ENCODE data around the gene KDM4E. TPM values are rescaled to one million over a fixed set of nuclear protein-coding genes. Genes with fewer than 3 reads are reported as not detected.
"Not testable (repeated sequence)": the region's sequence is repeated elsewhere in the genome, so short reads cannot be mapped to it uniquely, and the experiment has no call there.

The KDM4E gene
- total RNA-seq, 3 donors from 2014 or later (not counting 1 experiment from before 2014, with no cell fraction given), result not detected

GRCh38 chr11:95005642-95006041 is 19.4 kb upstream of the KDM4E start:
- Histone ChIP-seq H3K36me3 (ENCODE audit: control insufficient read depth, insufficient read depth, low read length) (no peaks in the 10 kb centered on the region), H3K27ac (ENCODE audit: low read length) (no peak overlapping the region), H3K27me3 (ENCODE audit: control insufficient read depth, insufficient read depth, low read length) (no peaks in the 10 kb centered on the region), H3K4me1 (ENCODE audit: control insufficient read depth, insufficient read depth, low read length) (no peaks in the 10 kb centered on the region), H3K9me3 (ENCODE audit: control insufficient read depth, insufficient read depth, low read length) (no peaks in the 10 kb centered on the region), H3K4me3 (ENCODE audit: low read length) (no peak overlapping the region)
- no peak overlapping the region for H3K27ac Mint-ChIP-seq
- ATAC-seq, result no peak
- TF ChIP-seq CTCF (IDR thresholded peaks at IDR 0.05), result no peak
- 100% methylated on average over 1 of the region's 1 CpG for WGBS (ENCODE audit: insufficient coverage)
- intact Hi-C loops (cut with micrococcal nuclease), result no loop called here
- H3K9me3 Mint-ChIP-seq, result no peaks in the 10 kb centered on the region
- H3K27me3 Mint-ChIP-seq (ENCODE audit: low read depth in 2 of 2), result peaks cover 27 to 52% of the 10 kb centered on the region in 2 donors
- no peak for DNase-seq
- no peak overlapping the region for H3K4me3 Mint-ChIP-seq
- H3K4me1 Mint-ChIP-seq, result no peaks in the 10 kb centered on the region
- H3K36me3 Mint-ChIP-seq, result no peaks in the 10 kb centered on the region

- no peaks in the 10 kb centered on the region for H3K9me3 ChIP-seq (ENCODE audit: control insufficient read depth, insufficient read depth, low read length)
- TF ChIP-seq CTCF (IDR thresholded peaks at IDR 0.05), result no peak
- Mint-ChIP-seq H3K27ac (no peak overlapping the region), H3K4me3 (no peak overlapping the region), H3K4me1 (no peaks in the 10 kb centered on the region), H3K9me3 (no peaks in the 10 kb centered on the region), H3K36me3 (no peaks in the 10 kb centered on the region), H3K27me3 (ENCODE audit: low read depth in 2 of 2) (peaks cover 26 to 62% of the 10 kb centered on the region in 2 donors)
- no peak overlapping the region for H3K4me3 ChIP-seq (ENCODE audit: low read length)
- intact Hi-C loops (cut with micrococcal nuclease), result no loop called here
- H3K4me1 ChIP-seq (ENCODE audit: control insufficient read depth, insufficient read depth, low read length), result no peaks in the 10 kb centered on the region
- no peak for ATAC-seq
- DNase-seq, result no peak
- H3K36me3 ChIP-seq (ENCODE audit: control insufficient read depth, insufficient read depth, low read length), result no peaks in the 10 kb centered on the region
- H3K27ac ChIP-seq (ENCODE audit: low read length), result no peak overlapping the region
- no peaks in the 10 kb centered on the region for H3K27me3 ChIP-seq (ENCODE audit: control insufficient read depth, insufficient read depth, low read length)
These were observed 13.7 kb upstream of the KDM4E start for GRCh38 chr11:95011376-95011775.

GRCh38 chr11:95014184-95014821 is 10.8 kb upstream of the KDM4E start:
- no peak for TF ChIP-seq CTCF (IDR thresholded peaks at IDR 0.05)
- H3K4me3 ChIP-seq (ENCODE audit: low read length), result no peak overlapping the region
- Mint-ChIP-seq H3K36me3 (no peaks in the 10 kb centered on the region), H3K4me3 (no peak overlapping the region), H3K9me3 (no peaks in the 10 kb centered on the region), H3K27ac (no peak overlapping the region), H3K4me1 (no peaks in the 10 kb centered on the region), H3K27me3 (ENCODE audit: low read depth in 2 of 2) (peaks cover 13 to 37% of the 10 kb centered on the region in 2 donors)
- no peaks in the 10 kb centered on the region for H3K4me1 ChIP-seq (ENCODE audit: control insufficient read depth, insufficient read depth, low read length)
- 91% methylated on average over 12 of the region's 12 CpGs for WGBS (ENCODE audit: insufficient coverage)
- no peaks in the 10 kb centered on the region for H3K27me3 ChIP-seq (ENCODE audit: control insufficient read depth, insufficient read depth, low read length)
- no peaks in the 10 kb centered on the region for H3K9me3 ChIP-seq (ENCODE audit: control insufficient read depth, insufficient read depth, low read length)
- no peaks in the 10 kb centered on the region for H3K36me3 ChIP-seq (ENCODE audit: control insufficient read depth, insufficient read depth, low read length)
- no peak overlapping the region for H3K27ac ChIP-seq (ENCODE audit: low read length)
- ATAC-seq (no peak), DNase-seq (no peak)
- intact Hi-C loops (cut with micrococcal nuclease), result no loop called here

- no peaks in the 10 kb centered on the region for H3K4me1 Mint-ChIP-seq
- no peak for DNase-seq
- Histone ChIP-seq H3K36me3 (ENCODE audit: control insufficient read depth, insufficient read depth, low read length) (no peaks in the 10 kb centered on the region), H3K4me1 (ENCODE audit: control insufficient read depth, insufficient read depth, low read length) (no peaks in the 10 kb centered on the region), H3K9me3 (ENCODE audit: control insufficient read depth, insufficient read depth, low read length) (no peaks in the 10 kb centered on the region), H3K4me3 (ENCODE audit: low read length) (no peak overlapping the region), H3K27ac (ENCODE audit: low read length) (no peak overlapping the region), H3K27me3 (ENCODE audit: control insufficient read depth, insufficient read depth, low read length) (no peaks in the 10 kb centered on the region)
- ATAC-seq, result no peak
- WGBS (ENCODE audit: insufficient coverage), result 90% methylated on average over 2 of the region's 2 CpGs
- H3K36me3 Mint-ChIP-seq, result no peaks in the 10 kb centered on the region
- H3K9me3 Mint-ChIP-seq, result no peaks in the 10 kb centered on the region
- intact Hi-C loops (cut with micrococcal nuclease), result no loop called here
- no peak overlapping the region for H3K27ac Mint-ChIP-seq
- peaks cover 10 to 22% of the 10 kb centered on the region in 2 donors for H3K27me3 Mint-ChIP-seq (ENCODE audit: low read depth in 2 of 2)
- TF ChIP-seq CTCF (IDR thresholded peaks at IDR 0.05), result no peak
- H3K4me3 Mint-ChIP-seq, result no peak overlapping the region
These were observed 8.9 kb upstream of the KDM4E start for GRCh38 chr11:95016139-95016538.

- H3K27ac Mint-ChIP-seq; H3K9me3 Mint-ChIP-seq; ATAC-seq; H3K4me3 ChIP-seq (ENCODE audit: low read length); DNase-seq; H3K27ac ChIP-seq (ENCODE audit: low read length); H3K4me3 Mint-ChIP-seq; H3K36me3 ChIP-seq (ENCODE audit: control insufficient read depth, insufficient read depth, low read length); H3K4me1 ChIP-seq (ENCODE audit: control insufficient read depth, insufficient read depth, low read length); H3K9me3 ChIP-seq (ENCODE audit: control insufficient read depth, insufficient read depth, low read length); H3K27me3 Mint-ChIP-seq (ENCODE audit: low read depth in 2 of 2); H3K27me3 ChIP-seq (ENCODE audit: control insufficient read depth, insufficient read depth, low read length); H3K36me3 Mint-ChIP-seq; H3K4me1 Mint-ChIP-seq; intact Hi-C loops (cut with micrococcal nuclease): not testable (repeated sequence)
- WGBS (ENCODE audit: insufficient coverage), result 88% methylated on average over 5 of the region's 5 CpGs
These were observed 3.6 kb upstream of the KDM4E start for GRCh38 chr11:95021468-95021867.

All from natural killer cell (primary cell).